Memory B cell (primary cell): ENCODE data around the gene WASHC2A.
"Not testable (repeated sequence)": the region's sequence is repeated elsewhere in the genome, so short reads cannot be mapped to it uniquely, and the experiment has no call there.

ENCODE experiments used
- ATAC-seq: fragments of 150-1000 bp; cut with Tn5 transposase; 2 replicates; pipeline ENCODE4 v1.10.0; 2021; ENCODE audit warnings: low read depth, mild to moderate bottlenecking, moderate library complexity
- DNase-seq, 2 donors: peaks; one replicate each; pipeline ENCODE4 v3.0.0; 2022; ENCODE audit warnings: low spot score in 2 of 2
- H3K27ac Mint-ChIP-seq: one replicate; pipeline ENCODE4 v1.8.0; 2022; ENCODE audit warnings: mild to moderate bottlenecking, moderate library complexity, mixed read lengths
- H3K27me3 Mint-ChIP-seq: one replicate; pipeline ENCODE4 v1.8.0; 2022; ENCODE audit warnings: mixed read lengths
- H3K36me3 Mint-ChIP-seq: one replicate; pipeline ENCODE4 v1.8.0; 2022; ENCODE audit warnings: mild to moderate bottlenecking, mixed read lengths
- H3K4me1 Mint-ChIP-seq: one replicate; pipeline ENCODE4 v1.8.0; 2022; ENCODE audit warnings: mixed read lengths
- H3K4me3 Mint-ChIP-seq: one replicate; pipeline ENCODE4 v1.8.0; 2022; ENCODE audit warnings: mild to moderate bottlenecking, moderate library complexity, mixed read lengths
- H3K9me3 Mint-ChIP-seq: one replicate; pipeline ENCODE4 v1.8.0; 2022; ENCODE audit warnings: mixed read lengths

The WASHC2A gene

GRCh38 chr10:50152792-50153272, 85.1 kb downstream of the WASHC2A start:
- H3K27me3 Mint-ChIP-seq, result peaks cover 11% of the 10 kb centered on the region
- H3K4me3 Mint-ChIP-seq, result no peak overlapping the region
- DNase-seq, result no peak
- no peaks in the 10 kb centered on the region for H3K36me3 Mint-ChIP-seq
- no peak for ATAC-seq
- H3K27ac Mint-ChIP-seq, result no peak overlapping the region
- H3K4me1 Mint-ChIP-seq, result no peaks in the 10 kb centered on the region
- no peaks in the 10 kb centered on the region for H3K9me3 Mint-ChIP-seq

- H3K4me1 Mint-ChIP-seq, ATAC-seq, H3K4me3 Mint-ChIP-seq, H3K27ac Mint-ChIP-seq, DNase-seq, H3K36me3 Mint-ChIP-seq, H3K9me3 Mint-ChIP-seq: not testable (repeated sequence)
- peaks cover 11% of the 10 kb centered on the region for H3K27me3 Mint-ChIP-seq
These were observed 90.1 kb downstream of the WASHC2A start for GRCh38 chr10:50157868-50158267.

- ATAC-seq, H3K27ac Mint-ChIP-seq: not testable (repeated sequence)
These were observed 92.1 kb downstream of the WASHC2A start for GRCh38 chr10:50159856-50160255.

GRCh38 chr10:50165038-50165437, 97.3 kb downstream of the WASHC2A start:
- not testable (repeated sequence) for H3K9me3 Mint-ChIP-seq, DNase-seq, H3K4me1 Mint-ChIP-seq, H3K36me3 Mint-ChIP-seq, H3K27ac Mint-ChIP-seq, ATAC-seq, H3K27me3 Mint-ChIP-seq, H3K4me3 Mint-ChIP-seq

More at GRCh38 chr10:50159856-50160255, 92.1 kb downstream of the WASHC2A start:
- H3K36me3 Mint-ChIP-seq, H3K9me3 Mint-ChIP-seq, DNase-seq, H3K27me3 Mint-ChIP-seq, H3K4me1 Mint-ChIP-seq, H3K4me3 Mint-ChIP-seq: not testable (repeated sequence)

DNA sequence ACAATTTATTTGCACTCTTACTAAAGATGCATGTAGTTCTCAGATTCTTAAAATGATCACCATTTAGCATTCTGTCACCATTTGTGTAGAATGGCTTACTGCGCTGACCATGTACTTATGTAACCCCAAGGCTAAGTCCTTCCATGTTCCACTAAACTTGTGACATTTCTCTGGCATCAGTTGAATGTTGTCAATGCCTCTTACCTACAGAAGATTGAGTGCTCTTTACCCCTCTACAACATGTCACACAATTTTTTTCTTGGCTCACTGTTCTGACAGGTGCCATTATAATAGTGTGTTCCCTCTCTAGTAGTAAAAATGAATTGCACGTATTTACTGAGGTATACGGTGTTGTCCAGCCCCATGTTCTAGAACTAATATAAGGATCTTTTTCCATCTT, 100.1 kb downstream of the WASHC2A start:
- H3K36me3 Mint-ChIP-seq, H3K27me3 Mint-ChIP-seq, H3K9me3 Mint-ChIP-seq, H3K27ac Mint-ChIP-seq, H3K4me1 Mint-ChIP-seq, ATAC-seq, H3K4me3 Mint-ChIP-seq, DNase-seq: not testable (repeated sequence)

DNA sequence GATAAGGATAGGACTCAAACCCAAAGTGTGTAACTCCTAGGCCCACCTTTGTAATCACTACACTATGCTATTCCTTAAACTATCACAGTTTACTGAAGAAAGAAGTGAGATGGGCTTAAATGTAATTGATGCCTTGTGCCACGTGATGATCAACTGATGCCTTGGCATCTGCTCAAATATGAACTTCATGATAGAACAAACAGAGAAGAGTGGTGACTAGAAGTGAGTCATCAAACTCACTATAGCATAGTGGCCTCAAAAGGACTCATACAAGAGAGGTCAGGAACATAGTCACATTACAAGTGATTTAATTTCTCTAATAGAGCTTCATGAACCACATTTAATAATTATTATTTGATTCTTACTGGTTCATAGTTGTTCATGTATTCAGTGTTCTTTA, 101.8 kb downstream of the WASHC2A start:
- not testable (repeated sequence) for H3K4me3 Mint-ChIP-seq, H3K27ac Mint-ChIP-seq, H3K27me3 Mint-ChIP-seq, H3K4me1 Mint-ChIP-seq, H3K9me3 Mint-ChIP-seq, H3K36me3 Mint-ChIP-seq, ATAC-seq, DNase-seq

DNA sequence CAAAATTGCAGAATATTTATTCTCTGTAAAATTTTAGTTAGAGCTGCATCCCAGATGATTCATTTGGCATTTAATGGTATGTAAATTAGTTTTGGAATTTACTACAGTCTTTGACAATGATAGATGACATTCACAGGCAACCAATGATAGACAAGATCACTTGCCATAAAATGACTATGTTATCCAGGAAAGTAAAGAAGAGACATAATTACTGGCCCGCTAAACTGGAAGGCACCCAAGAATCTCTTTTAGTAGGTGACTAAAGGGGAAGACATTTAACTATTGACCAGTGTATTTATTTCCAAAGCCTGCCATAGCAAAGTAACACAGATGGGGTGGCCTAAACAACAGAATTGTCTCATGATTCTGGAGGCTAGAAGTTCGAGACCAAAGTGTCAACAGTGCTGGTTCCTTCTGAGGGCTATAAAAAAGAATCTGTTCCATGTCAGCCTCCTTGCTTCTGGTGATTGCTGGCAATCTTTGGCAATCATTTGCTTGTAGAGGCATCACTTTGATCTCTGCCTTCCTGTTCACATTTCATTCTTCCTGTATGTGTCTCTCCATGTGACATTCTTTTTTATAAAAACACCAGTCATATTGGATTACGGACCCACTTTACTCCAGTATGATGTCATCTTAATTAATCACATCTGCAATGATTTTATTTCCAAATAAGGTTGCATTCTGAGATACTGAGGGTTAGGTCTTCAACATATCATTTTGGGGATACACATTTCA, 107.2 kb downstream of the WASHC2A start:
- H3K4me3 Mint-ChIP-seq, H3K36me3 Mint-ChIP-seq, H3K4me1 Mint-ChIP-seq, H3K27me3 Mint-ChIP-seq, ATAC-seq, DNase-seq, H3K27ac Mint-ChIP-seq, H3K9me3 Mint-ChIP-seq: not testable (repeated sequence)
